ENCODE measurements around the gene PHF24.
"Not testable (repeated sequence)": the region's sequence is repeated elsewhere in the genome, so short reads cannot be mapped to it uniquely, and the experiment has no call there.

PHF24 gene

DNA sequence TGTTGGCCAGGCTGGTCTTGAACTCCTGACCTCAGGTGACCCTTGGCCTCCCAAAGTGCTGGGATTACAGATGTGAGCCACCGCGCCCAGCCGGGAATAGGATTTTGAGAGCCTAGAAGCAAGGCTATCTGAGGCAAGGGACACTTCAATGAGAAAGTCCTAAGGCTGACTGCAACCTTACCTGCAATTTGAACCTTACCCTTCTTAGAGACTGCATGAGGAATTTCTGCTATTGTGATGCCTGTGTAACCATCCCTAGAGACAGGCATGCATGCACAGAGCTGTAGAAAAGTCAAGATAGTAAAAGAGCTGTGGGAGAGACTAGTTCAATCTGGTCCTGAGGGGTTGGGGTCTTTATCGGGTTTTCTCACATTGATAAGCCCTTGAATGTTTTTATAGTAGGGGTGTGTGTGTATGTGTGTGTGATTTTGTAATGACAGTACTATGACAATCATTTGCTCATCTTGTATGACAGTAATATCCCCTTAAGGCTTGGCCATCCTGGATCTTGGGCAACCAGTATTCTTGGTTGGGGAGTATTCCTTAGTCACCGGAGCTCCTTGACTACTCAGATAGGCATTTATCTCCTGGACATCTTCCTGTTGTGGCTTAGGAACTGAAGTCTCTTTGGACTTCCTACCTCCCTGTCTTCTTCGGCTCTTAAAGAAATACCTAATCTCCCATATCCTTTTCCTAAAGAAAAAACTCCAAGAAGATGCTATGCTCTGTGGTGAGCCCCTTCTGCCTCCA is 42.6 kb downstream of the PHF24 start:
- Histone ChIP-seq H3K27me3 (ENCODE audit: control insufficient read depth, insufficient read depth, low read length) (no peaks in the 10 kb centered on the region), H3K4me1 (ENCODE audit: control insufficient read depth, insufficient read depth, low read length) (no peaks in the 10 kb centered on the region), H3K4me3 (ENCODE audit: low read depth, low read length) (no peak overlapping the region), H3K36me3 (ENCODE audit: control insufficient read depth, insufficient read depth, low read length) (peaks cover 19% of the 10 kb centered on the region), H3K9me3 (ENCODE audit: control insufficient read depth, insufficient read depth, low read length) (no peaks in the 10 kb centered on the region), H3K9ac (ENCODE audit: low read depth, low read length) (no peak overlapping the region)

DNA sequence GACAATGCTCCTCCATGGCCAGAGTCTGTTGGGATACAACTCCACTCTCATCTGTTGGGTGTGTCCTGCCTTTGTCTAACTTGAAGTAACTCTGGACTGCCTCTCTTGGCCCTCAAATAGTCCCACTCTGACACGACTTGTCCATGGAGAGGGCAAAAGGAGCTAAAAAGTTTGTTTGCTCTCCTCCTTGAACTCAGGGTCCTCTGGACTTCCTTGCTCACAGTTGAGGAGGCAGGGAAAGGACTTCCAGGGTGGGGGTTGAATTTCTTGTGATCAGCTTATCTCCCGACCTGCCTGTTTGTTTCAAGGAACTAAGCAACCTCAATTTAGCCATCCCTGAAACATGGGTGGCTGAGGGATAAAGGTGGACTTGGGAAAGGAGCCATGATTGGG is 43.2 kb downstream of the PHF24 start:
- no peak overlapping the region for H3K4me3 ChIP-seq (ENCODE audit: low read depth, low read length)
- H3K36me3 ChIP-seq (ENCODE audit: control insufficient read depth, insufficient read depth, low read length): peaks cover 14% of the 10 kb centered on the region
- no peak overlapping the region for H3K9ac ChIP-seq (ENCODE audit: low read depth, low read length)
- no peaks in the 10 kb centered on the region for H3K27me3 ChIP-seq (ENCODE audit: control insufficient read depth, insufficient read depth, low read length)
- no peaks in the 10 kb centered on the region for H3K9me3 ChIP-seq (ENCODE audit: control insufficient read depth, insufficient read depth, low read length)
- no peaks in the 10 kb centered on the region for H3K4me1 ChIP-seq (ENCODE audit: control insufficient read depth, insufficient read depth, low read length)

DNA sequence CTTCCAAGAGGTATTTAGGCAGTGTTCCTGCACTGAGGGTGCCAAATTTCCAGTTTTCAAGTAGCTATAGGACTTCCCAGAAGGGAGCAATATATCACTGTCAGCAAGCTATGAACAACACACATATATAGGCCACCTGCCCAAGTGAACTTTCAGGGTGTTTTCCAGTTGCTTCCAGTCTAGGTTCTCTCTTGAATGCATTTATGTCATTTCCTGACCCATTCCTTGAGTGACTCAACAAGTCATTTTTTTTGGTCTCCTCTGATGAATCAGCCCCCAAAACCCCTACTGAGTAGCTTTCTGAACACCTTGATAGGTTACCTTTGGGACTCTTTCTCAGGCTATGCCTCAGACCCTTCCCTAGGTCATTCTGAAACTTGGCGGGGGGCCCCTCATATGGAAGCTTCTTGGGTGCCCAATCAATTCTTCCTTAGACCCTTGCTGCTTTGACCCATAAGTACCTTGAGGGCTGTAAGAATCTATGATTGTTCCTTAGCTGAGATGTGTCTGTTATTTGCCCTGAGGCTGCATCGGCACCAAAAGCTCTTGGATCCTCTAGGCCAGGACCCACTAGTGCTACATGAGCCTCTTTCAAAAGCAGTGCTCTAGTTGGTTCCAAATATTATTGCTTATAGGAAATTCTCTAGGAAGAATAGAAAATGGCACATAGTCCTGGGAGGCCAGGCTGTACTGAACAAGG is 43.9 kb downstream of the PHF24 start:
- H3K27me3 ChIP-seq (ENCODE audit: control insufficient read depth, insufficient read depth, low read length): no peaks in the 10 kb centered on the region
- H3K4me3 ChIP-seq (ENCODE audit: low read depth, low read length): no peak overlapping the region
- H3K4me1 ChIP-seq (ENCODE audit: control insufficient read depth, insufficient read depth, low read length): no peaks in the 10 kb centered on the region
- peaks cover 7% of the 10 kb centered on the region for H3K36me3 ChIP-seq (ENCODE audit: control insufficient read depth, insufficient read depth, low read length)
- no peaks in the 10 kb centered on the region for H3K9me3 ChIP-seq (ENCODE audit: control insufficient read depth, insufficient read depth, low read length)
- no peak overlapping the region for H3K9ac ChIP-seq (ENCODE audit: low read depth, low read length)

DNA sequence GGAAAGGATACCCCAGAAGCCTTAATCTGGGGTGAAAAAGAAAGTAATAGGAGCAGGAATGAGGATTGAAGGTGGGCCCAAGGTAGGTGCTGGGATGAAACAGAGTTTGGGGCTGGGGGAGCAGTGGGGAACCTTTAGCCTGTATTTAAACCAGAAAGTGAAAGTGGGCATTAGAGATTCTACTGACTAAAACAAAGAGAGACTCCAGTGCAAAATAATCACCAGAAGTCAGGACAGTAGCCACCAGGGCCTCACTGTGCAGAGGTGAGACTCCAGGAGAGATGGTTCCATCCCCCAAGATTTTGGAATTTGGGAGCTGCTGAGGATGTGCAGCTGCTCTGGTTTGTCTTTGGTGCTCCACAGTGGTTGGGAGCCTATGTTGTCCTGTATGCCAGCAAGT is 44.5 kb downstream of the PHF24 start:
- Histone ChIP-seq H3K9me3 (ENCODE audit: control insufficient read depth, insufficient read depth, low read length) (no peaks in the 10 kb centered on the region), H3K36me3 (ENCODE audit: control insufficient read depth, insufficient read depth, low read length) (peaks cover under 1% of the 10 kb centered on the region), H3K27me3 (ENCODE audit: control insufficient read depth, insufficient read depth, low read length) (no peaks in the 10 kb centered on the region), H3K4me1 (ENCODE audit: control insufficient read depth, insufficient read depth, low read length) (no peaks in the 10 kb centered on the region), H3K4me3 (ENCODE audit: low read depth, low read length) (no peak overlapping the region), H3K9ac (ENCODE audit: low read depth, low read length) (no peak overlapping the region)

DNA sequence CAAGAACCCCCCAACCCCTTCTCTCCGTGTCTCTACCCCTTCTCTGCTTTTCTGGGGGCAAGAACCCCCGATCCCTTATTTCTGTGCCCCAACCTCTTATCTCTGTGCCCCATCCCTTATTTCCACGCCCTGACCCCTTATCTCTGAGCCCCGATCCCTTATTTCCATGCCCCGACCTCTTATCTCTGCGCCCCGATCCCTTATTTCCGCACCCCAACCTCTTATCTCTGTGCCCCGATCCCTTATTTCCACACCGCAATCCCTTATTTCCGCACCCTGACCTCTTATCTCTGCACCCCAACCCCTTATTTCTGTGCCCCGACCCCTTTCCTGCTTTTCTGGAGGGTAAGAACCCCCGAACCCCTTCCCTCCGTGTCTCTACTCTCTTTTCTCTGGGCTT is 46.2 kb downstream of the PHF24 start:
- H3K9me3 ChIP-seq (ENCODE audit: control insufficient read depth, insufficient read depth, low read length); H3K4me1 ChIP-seq (ENCODE audit: control insufficient read depth, insufficient read depth, low read length); H3K27me3 ChIP-seq (ENCODE audit: control insufficient read depth, insufficient read depth, low read length); H3K9ac ChIP-seq (ENCODE audit: low read depth, low read length); H3K36me3 ChIP-seq (ENCODE audit: control insufficient read depth, insufficient read depth, low read length); H3K4me3 ChIP-seq (ENCODE audit: low read depth, low read length): not testable (repeated sequence)

DNA sequence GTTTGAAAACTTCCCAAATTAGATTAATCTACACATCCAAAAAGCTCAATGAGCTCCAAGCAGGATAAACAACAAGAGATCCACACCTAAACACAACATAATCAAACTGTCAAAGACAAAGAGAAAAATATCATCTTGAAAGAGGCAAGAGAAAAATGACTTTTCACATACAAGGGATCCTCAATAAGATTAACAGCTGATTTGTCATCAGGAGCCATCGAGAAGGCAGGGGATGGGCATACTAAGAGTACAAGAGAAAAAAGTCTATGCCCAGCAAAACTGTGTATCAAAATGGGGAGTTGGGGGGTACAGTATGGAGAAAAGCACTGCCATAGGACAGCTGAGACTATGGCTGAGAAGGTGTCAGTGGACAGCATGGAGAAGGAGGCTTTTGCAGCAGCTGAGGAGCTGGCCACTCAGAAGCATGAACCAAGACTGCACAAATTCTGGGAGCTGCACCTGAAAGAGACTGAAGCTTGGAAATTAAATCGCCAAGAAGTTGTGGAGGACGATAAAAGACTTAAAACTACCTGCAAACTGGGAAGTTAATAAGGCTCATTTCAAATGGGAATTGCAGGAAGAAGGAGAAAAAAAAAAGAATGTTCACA is 52.4 kb downstream of the PHF24 start:
- H3K4me1 ChIP-seq (ENCODE audit: control insufficient read depth, insufficient read depth, low read length): no peaks in the 10 kb centered on the region
- H3K4me3 ChIP-seq (ENCODE audit: low read depth, low read length): no peak overlapping the region
- peaks cover 8% of the 10 kb centered on the region for H3K9me3 ChIP-seq (ENCODE audit: control insufficient read depth, insufficient read depth, low read length)
- no peak overlapping the region for H3K9ac ChIP-seq (ENCODE audit: low read depth, low read length)
- H3K36me3 ChIP-seq (ENCODE audit: control insufficient read depth, insufficient read depth, low read length): no peaks in the 10 kb centered on the region
- no peaks in the 10 kb centered on the region for H3K27me3 ChIP-seq (ENCODE audit: control insufficient read depth, insufficient read depth, low read length)

DNA sequence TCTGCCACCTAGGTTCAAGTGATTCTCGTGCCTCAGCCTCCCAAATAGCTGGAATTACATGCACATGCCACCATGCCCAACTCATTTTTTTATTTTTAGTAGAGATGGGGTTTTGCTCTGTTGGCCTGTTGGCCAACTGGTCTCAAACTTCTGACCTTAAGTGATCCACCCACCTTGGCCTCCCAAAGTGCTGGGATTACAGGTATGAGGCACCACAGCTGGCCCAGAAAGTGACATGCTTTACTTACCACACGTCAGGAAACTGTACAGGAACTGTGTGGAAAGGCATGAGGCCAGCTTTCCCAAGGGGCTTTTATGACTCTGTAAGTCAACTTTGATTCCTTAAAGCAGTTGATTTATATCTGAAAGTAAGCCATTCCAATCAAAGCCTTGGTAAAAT is 56.4 kb downstream of the PHF24 start:
- H3K4me3 ChIP-seq (ENCODE audit: low read depth, low read length): no peak overlapping the region
- no peaks in the 10 kb centered on the region for H3K36me3 ChIP-seq (ENCODE audit: control insufficient read depth, insufficient read depth, low read length)
- H3K9me3 ChIP-seq (ENCODE audit: control insufficient read depth, insufficient read depth, low read length): peaks cover 8% of the 10 kb centered on the region
- H3K27me3 ChIP-seq (ENCODE audit: control insufficient read depth, insufficient read depth, low read length): no peaks in the 10 kb centered on the region
- H3K4me1 ChIP-seq (ENCODE audit: control insufficient read depth, insufficient read depth, low read length): no peaks in the 10 kb centered on the region
- no peak overlapping the region for H3K9ac ChIP-seq (ENCODE audit: low read depth, low read length)

DNA sequence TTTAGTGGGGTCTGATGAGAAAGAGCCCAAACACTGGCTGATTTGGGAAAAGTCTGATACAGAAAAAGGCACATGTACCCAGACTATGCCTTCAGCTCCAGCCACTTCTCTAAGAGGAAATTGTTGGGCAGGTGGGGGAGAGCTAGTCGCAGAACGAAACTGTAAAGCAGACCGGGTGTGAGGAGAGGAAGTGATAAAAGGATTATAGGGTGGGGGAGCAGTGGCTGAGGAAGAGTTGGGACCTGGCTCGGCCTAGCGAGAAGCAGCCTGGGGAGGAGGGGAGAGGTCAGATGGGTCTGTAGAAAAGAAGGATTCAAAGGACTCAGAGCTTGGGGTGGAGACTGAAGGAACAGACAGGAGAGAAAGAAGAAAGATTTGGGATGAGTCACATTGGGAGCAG is 65.4 kb downstream of the PHF24 start:
- H3K9ac ChIP-seq (ENCODE audit: low read depth, low read length); H3K36me3 ChIP-seq (ENCODE audit: control insufficient read depth, insufficient read depth, low read length); H3K9me3 ChIP-seq (ENCODE audit: control insufficient read depth, insufficient read depth, low read length); H3K27me3 ChIP-seq (ENCODE audit: control insufficient read depth, insufficient read depth, low read length); H3K4me1 ChIP-seq (ENCODE audit: control insufficient read depth, insufficient read depth, low read length); H3K4me3 ChIP-seq (ENCODE audit: low read depth, low read length): not testable (repeated sequence)

DNA sequence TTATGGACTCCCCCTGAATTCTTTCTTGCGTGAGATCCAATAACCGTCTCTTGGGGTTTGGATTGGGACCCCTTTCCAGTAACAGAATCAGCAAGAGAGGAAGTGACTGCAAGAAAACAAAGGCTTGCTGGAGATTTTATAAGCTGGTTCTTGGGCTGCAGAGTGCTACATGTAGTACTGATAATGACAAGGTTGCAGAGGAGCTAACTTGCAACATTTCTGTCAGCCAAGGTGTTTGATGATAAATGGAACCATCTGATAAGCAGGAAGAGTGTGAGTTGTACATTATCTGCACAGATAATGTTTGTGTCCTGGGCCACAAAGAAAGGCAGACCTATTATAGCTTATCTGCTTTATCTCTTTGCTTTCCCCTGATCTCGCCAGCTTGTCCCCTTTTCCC is 68.6 kb downstream of the PHF24 start:
- Histone ChIP-seq H3K4me1 (ENCODE audit: control insufficient read depth, insufficient read depth, low read length) (no peaks in the 10 kb centered on the region), H3K27me3 (ENCODE audit: control insufficient read depth, insufficient read depth, low read length) (no peaks in the 10 kb centered on the region), H3K4me3 (ENCODE audit: low read depth, low read length) (no peak overlapping the region), H3K9ac (ENCODE audit: low read depth, low read length) (no peak overlapping the region), H3K36me3 (ENCODE audit: control insufficient read depth, insufficient read depth, low read length) (peaks cover 4% of the 10 kb centered on the region), H3K9me3 (ENCODE audit: control insufficient read depth, insufficient read depth, low read length) (peaks cover 6% of the 10 kb centered on the region)

DNA sequence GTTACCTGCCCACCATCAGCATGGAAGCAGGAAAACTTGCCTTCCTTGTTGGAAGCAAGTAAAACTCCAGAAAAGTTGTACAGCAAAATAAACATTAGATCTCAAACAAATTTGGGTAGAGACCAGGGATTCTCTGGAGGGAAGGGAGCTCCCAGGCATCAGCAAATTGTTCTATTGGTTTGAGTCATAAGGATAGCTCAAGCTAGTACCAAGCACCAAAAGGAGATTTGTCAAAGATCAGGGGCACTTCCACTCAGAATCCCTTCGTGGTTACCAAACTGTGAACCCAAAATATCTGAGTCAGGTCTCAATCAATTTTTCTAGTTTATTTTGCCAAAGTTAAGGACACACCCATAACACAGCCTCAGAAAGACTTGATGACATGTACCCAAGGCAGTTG is 69.3 kb downstream of the PHF24 start:
- no peak overlapping the region for H3K9ac ChIP-seq (ENCODE audit: low read depth, low read length)
- H3K36me3 ChIP-seq (ENCODE audit: control insufficient read depth, insufficient read depth, low read length): peaks cover 1% of the 10 kb centered on the region
- H3K9me3 ChIP-seq (ENCODE audit: control insufficient read depth, insufficient read depth, low read length): peaks cover 6% of the 10 kb centered on the region
- no peak overlapping the region for H3K4me3 ChIP-seq (ENCODE audit: low read depth, low read length)
- H3K4me1 ChIP-seq (ENCODE audit: control insufficient read depth, insufficient read depth, low read length): no peaks in the 10 kb centered on the region
- no peaks in the 10 kb centered on the region for H3K27me3 ChIP-seq (ENCODE audit: control insufficient read depth, insufficient read depth, low read length)

DNA sequence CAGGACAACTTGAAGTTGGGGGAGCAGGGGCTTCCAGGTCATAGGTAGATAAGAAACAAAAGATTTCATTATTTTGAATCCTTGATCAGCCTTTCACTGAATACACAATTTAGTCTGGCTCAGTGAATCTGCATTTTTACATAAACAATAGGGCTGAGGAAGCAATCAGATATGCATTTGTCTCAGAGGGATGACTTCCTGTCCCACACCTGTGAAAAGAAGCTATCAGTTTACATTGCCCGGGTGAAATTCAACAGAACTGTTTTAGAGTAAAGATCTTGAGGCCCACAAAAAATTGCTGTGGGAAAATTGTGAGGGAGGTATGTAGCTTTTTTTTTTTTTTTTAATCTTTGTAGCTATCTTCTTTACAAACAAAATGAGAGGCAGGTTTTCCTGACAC is 69.8 kb downstream of the PHF24 start:
- H3K27me3 ChIP-seq (ENCODE audit: control insufficient read depth, insufficient read depth, low read length): no peaks in the 10 kb centered on the region
- H3K4me3 ChIP-seq (ENCODE audit: low read depth, low read length): no peak overlapping the region
- no peak overlapping the region for H3K9ac ChIP-seq (ENCODE audit: low read depth, low read length)
- H3K9me3 ChIP-seq (ENCODE audit: control insufficient read depth, insufficient read depth, low read length): peaks cover 6% of the 10 kb centered on the region
- no peaks in the 10 kb centered on the region for H3K4me1 ChIP-seq (ENCODE audit: control insufficient read depth, insufficient read depth, low read length)
- no peaks in the 10 kb centered on the region for H3K36me3 ChIP-seq (ENCODE audit: control insufficient read depth, insufficient read depth, low read length)

DNA sequence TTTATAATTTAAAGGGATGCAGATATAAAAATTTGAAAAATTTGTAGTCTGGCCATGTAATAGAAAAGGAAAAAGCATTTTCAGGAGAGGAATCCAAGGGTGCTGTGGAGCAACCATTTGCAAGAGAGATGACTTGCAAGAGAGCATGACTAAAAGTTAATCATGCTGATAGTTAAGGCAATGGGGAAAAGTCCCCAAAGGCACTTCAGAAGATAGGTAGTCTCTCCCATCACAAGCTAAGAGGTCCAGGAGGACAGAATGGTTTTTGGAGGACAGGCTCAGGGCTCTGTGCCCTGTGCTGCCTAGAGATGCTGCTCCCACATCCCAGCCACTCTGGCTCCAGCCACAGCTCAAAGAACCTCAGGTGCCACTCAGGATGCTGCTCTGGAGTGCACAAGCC is 70.3 kb downstream of the PHF24 start:
- no peak overlapping the region for H3K9ac ChIP-seq (ENCODE audit: low read depth, low read length)
- H3K27me3 ChIP-seq (ENCODE audit: control insufficient read depth, insufficient read depth, low read length): no peaks in the 10 kb centered on the region
- H3K4me1 ChIP-seq (ENCODE audit: control insufficient read depth, insufficient read depth, low read length): no peaks in the 10 kb centered on the region
- H3K9me3 ChIP-seq (ENCODE audit: control insufficient read depth, insufficient read depth, low read length): peaks cover 6% of the 10 kb centered on the region
- H3K4me3 ChIP-seq (ENCODE audit: low read depth, low read length): no peak overlapping the region
- no peaks in the 10 kb centered on the region for H3K36me3 ChIP-seq (ENCODE audit: control insufficient read depth, insufficient read depth, low read length)
